ENCODE data around the gene COPS9. TPM values are rescaled to one million over a fixed set of nuclear protein-coding genes. Genes with fewer than 3 reads are reported as not detected.

The COPS9 gene
- total RNA-seq, 2 donors from 2014 or later = 151 to 161 TPM

GRCh38 chr2:240139666-240140393 lies 3.7 kb upstream of the COPS9 start:
- WGBS, 2 experiments (ENCODE audit: insufficient coverage in 1 of 2, insufficient read length in 1 of 2) = 67 to 72% methylated on average over 6 to 14 of the region's 14 CpGs
- Mint-ChIP-seq H3K4me3 (no peak overlapping the region), H3K9me3 (no peaks in the 10 kb centered on the region), H3K4me1 (peaks cover 16% of the 10 kb centered on the region), H3K36me3 (ENCODE audit: low read depth) (no peaks in the 10 kb centered on the region), H3K27ac (no peak overlapping the region), H3K27me3 (ENCODE audit: insufficient read depth) (peaks cover 16% of the 10 kb centered on the region)
- TF ChIP-seq CTCF (conservative IDR thresholded peaks at IDR 0.05) = no peak
- Histone ChIP-seq H3K9me3 (ENCODE audit: control insufficient read depth, low read length) (no peaks in the 10 kb centered on the region), H3K27ac (ENCODE audit: low read depth, low read length) (no peak overlapping the region), H3K4me3 (ENCODE audit: low read length) (no peak overlapping the region), H3K27me3 (ENCODE audit: control insufficient read depth, insufficient read depth, low read length, poor library complexity, severe bottlenecking) (no peaks in the 10 kb centered on the region), H3K36me3 (ENCODE audit: control insufficient read depth, insufficient read depth, low read length) (no peaks in the 10 kb centered on the region), H3K9ac (ENCODE audit: extremely low read depth, low read length, poor library complexity, severe bottlenecking) (no peak overlapping the region), H3K4me1 (ENCODE audit: control insufficient read depth, insufficient read depth, low read length) (no peaks in the 10 kb centered on the region)
- DNase-seq = peak; percentile 69

- H3K4me3 Mint-ChIP-seq = no peak overlapping the region
- H3K9ac ChIP-seq (ENCODE audit: extremely low read depth, low read length, poor library complexity, severe bottlenecking) = no peak overlapping the region
- H3K36me3 Mint-ChIP-seq (ENCODE audit: low read depth) = no peaks in the 10 kb centered on the region
- no peak overlapping the region for H3K27ac Mint-ChIP-seq
- TF ChIP-seq CTCF (conservative IDR thresholded peaks at IDR 0.05) = no peak
- H3K27me3 ChIP-seq (ENCODE audit: control insufficient read depth, insufficient read depth, low read length, poor library complexity, severe bottlenecking) = no peaks in the 10 kb centered on the region
- H3K4me1 Mint-ChIP-seq = peaks cover 24% of the 10 kb centered on the region
- no peaks in the 10 kb centered on the region for H3K9me3 Mint-ChIP-seq
- DNase-seq = peak; percentile 40
- H3K9me3 ChIP-seq (ENCODE audit: control insufficient read depth, low read length) = no peaks in the 10 kb centered on the region
- no peak overlapping the region for H3K4me3 ChIP-seq (ENCODE audit: low read length)
- no peaks in the 10 kb centered on the region for H3K4me1 ChIP-seq (ENCODE audit: control insufficient read depth, insufficient read depth, low read length)
- H3K27me3 Mint-ChIP-seq (ENCODE audit: insufficient read depth) = peaks cover 16% of the 10 kb centered on the region
- no peaks in the 10 kb centered on the region for H3K36me3 ChIP-seq (ENCODE audit: control insufficient read depth, insufficient read depth, low read length)
- no peak overlapping the region for H3K27ac ChIP-seq (ENCODE audit: low read depth, low read length)
- 92 to 96% methylated on average over 7 to 15 of the region's 15 CpGs for WGBS, 2 experiments (ENCODE audit: insufficient coverage in 1 of 2, insufficient read length in 1 of 2)
Observed at GRCh38 chr2:240139011-240139441, 2.9 kb upstream of the COPS9 start.

GRCh38 chr2:240138254-240138984 lies 2.3 kb upstream of the COPS9 start:
- Histone ChIP-seq H3K4me1 (ENCODE audit: control insufficient read depth, insufficient read depth, low read length) (no peaks in the 10 kb centered on the region), H3K4me3 (ENCODE audit: low read length) (no peak overlapping the region), H3K27ac (ENCODE audit: low read depth, low read length) (no peak overlapping the region), H3K36me3 (ENCODE audit: control insufficient read depth, insufficient read depth, low read length) (peaks cover 5% of the 10 kb centered on the region), H3K27me3 (ENCODE audit: control insufficient read depth, insufficient read depth, low read length, poor library complexity, severe bottlenecking) (no peaks in the 10 kb centered on the region), H3K9ac (ENCODE audit: extremely low read depth, low read length, poor library complexity, severe bottlenecking) (no peak overlapping the region), H3K9me3 (ENCODE audit: control insufficient read depth, low read length) (no peaks in the 10 kb centered on the region)
- no peak for TF ChIP-seq CTCF (conservative IDR thresholded peaks at IDR 0.05)
- Mint-ChIP-seq H3K4me3 (no peak overlapping the region), H3K27me3 (ENCODE audit: insufficient read depth) (peaks cover 16% of the 10 kb centered on the region), H3K4me1 (peaks cover 25% of the 10 kb centered on the region), H3K27ac (no peak overlapping the region), H3K36me3 (ENCODE audit: low read depth) (peaks cover 6% of the 10 kb centered on the region), H3K9me3 (no peaks in the 10 kb centered on the region)
- 92 to 100% methylated on average over 2 to 9 of the region's 9 CpGs for WGBS, 2 experiments (ENCODE audit: insufficient coverage in 1 of 2, insufficient read length in 1 of 2)
- DNase-seq = peak; percentile 26
